GM10248 (cell line): ENCODE results near the gene PDE4D.

Experiments
- CTCF ChIA-PET: fragments of 300-600 bp; sonication (Branson Sonifier 250); formaldehyde crosslinking; extraction: SDS; loops from one replicate; lab custom pipeline; 2021; ENCODE audit warnings: antibody characterized with exemption; lab: Yijun Ruan, JAX
- POLR2A ChIA-PET: fragments of 350-650 bp; sonication (Branson Sonifier 250); formaldehyde crosslinking; extraction: SDS; loops from one replicate; lab custom pipeline; 2020; ENCODE audit warnings: antibody characterized with exemption; lab: Yijun Ruan, JAX
- DNase-seq: peaks from one replicate; pipeline ENCODE4 v3.0.0; 2012; ENCODE audit errors: extremely low spot score
- TF ChIP-seq, protein P1 (sequence below): IDR thresholded peaks from 2 replicates; pipeline ENCODE4 v1.5.1; 2012; ENCODE audit warnings: mild to moderate bottlenecking, low read depth; ENCODE audit errors: extremely low read depth, missing control alignments, control extremely low read depth

PDE4D gene

DNA sequence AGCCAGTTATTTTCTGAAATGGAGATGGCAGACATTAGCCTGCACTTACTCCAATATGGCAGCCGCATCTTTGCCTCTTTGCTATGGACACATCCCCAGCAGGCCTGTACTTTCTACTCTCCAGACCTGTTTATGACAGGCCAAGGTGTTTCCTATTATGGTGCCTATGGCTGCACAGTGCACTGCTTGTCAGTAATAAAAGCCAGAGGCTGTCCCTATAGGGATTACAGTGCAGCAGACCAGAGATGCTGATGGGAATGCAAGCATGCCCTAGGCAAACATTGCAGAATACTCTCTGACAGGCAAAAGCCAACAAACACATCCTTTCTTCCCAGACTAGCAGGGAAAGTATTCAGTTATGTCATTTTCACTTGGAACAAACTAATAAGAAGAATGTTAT is 867.8 kb downstream of the PDE4D start:
- no peak for DNase-seq
- TF ChIP-seq, protein P1, sequence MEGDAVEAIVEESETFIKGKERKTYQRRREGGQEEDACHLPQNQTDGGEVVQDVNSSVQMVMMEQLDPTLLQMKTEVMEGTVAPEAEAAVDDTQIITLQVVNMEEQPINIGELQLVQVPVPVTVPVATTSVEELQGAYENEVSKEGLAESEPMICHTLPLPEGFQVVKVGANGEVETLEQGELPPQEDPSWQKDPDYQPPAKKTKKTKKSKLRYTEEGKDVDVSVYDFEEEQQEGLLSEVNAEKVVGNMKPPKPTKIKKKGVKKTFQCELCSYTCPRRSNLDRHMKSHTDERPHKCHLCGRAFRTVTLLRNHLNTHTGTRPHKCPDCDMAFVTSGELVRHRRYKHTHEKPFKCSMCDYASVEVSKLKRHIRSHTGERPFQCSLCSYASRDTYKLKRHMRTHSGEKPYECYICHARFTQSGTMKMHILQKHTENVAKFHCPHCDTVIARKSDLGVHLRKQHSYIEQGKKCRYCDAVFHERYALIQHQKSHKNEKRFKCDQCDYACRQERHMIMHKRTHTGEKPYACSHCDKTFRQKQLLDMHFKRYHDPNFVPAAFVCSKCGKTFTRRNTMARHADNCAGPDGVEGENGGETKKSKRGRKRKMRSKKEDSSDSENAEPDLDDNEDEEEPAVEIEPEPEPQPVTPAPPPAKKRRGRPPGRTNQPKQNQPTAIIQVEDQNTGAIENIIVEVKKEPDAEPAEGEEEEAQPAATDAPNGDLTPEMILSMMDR, result no peak
- ChIA-PET CTCF (no interaction called here), POLR2A (no interaction called here)

DNA sequence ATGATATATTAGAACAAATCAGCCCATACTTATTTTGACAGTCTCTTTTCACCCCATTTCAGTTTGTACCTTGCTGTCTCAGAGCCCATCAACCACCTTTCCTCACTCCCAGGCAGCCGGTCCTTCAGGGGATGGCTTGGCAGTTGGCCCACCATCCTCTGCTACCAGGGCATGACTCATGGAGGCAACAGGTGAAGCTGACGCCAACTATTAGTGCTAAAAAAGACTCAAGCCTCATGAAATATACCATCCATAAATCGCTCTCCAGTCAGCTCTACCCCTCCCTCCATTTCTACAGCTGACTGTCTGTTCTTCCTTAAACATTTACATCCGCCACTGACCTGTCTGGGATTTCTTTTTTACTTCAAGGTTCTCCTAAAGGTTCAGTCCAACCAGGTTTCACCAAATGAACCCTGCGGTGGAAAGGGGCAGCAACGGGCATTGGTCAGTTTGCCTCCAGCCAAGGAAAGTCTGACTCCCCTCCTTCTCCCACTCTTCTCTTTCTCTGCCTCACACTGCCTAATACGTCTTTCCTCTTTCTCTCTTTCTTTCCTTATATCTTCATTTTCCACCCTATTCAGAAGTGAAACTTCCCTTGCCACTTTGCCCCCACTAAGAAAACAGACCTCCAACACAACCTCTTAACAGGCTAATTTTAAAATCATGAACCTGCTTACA is 871.5 kb downstream of the PDE4D start:
- DNase-seq, result no peak
- ChIA-PET POLR2A (no interaction called here), CTCF (interaction anchor here (1.0 to 1.5 kb wide), 3 partner anchors 11 to 131 kb away, joined by 4 to 6 read pairs (median 4); no protein-coding TSS in a partner anchor)
- TF ChIP-seq, protein P1, result no peak

- ChIA-PET POLR2A (no interaction called here), CTCF (interaction anchor here (1.0 to 1.5 kb wide), 3 partner anchors 11 to 130 kb away, joined by 4 to 6 read pairs (median 4); no protein-coding TSS in a partner anchor)
- DNase-seq, result no peak
- TF ChIP-seq, protein P1, result no peak
Observed at GRCh38 chr5:59021286-59021673, 872.2 kb downstream of the PDE4D start.

- TF ChIP-seq, protein P1, result no peak
- ChIA-PET CTCF (interaction anchor here (1.0 to 1.5 kb wide), 3 partner anchors 12 to 130 kb away, joined by 4 to 6 read pairs (median 4); no protein-coding TSS in a partner anchor), POLR2A (no interaction called here)
- no peak for DNase-seq
Observed at GRCh38 chr5:59020611-59021285, 872.8 kb downstream of the PDE4D start.

GRCh38 chr5:59019078-59019477 is 874.4 kb downstream of the PDE4D start:
- ChIA-PET CTCF (interaction anchor here (1.5 kb wide), 1 partner anchor 28 kb away, joined by 4 read pairs; no protein-coding TSS in a partner anchor), POLR2A (no interaction called here)
- no peak for DNase-seq
- TF ChIP-seq, protein P1, result no peak

- TF ChIP-seq, protein P1, result no peak
- CTCF ChIA-PET, result no interaction called here
- POLR2A ChIA-PET, result no interaction called here
- DNase-seq, result no peak
Observed at GRCh38 chr5:59016925-59017324, 876.6 kb downstream of the PDE4D start.
